BJ (cell line): ENCODE measurements around the gene CPHXL. TPM values are rescaled to one million over a fixed set of nuclear protein-coding genes. Genes with fewer than 3 reads are reported as not detected.

Experiments used
- CTCF ChIA-PET: fragments of 350-600 bp; formaldehyde crosslinking; extraction: SDS; loops from one replicate; lab custom pipeline; 2021; ENCODE audit warnings: antibody characterized with exemption, inconsistent platforms; lab: Yijun Ruan, JAX
- POLR2A ChIA-PET: fragments of 300-600 bp; sonication (Branson Sonifier 250); formaldehyde crosslinking; extraction: SDS; loops from one replicate; lab custom pipeline; 2021; ENCODE audit warnings: antibody characterized with exemption; lab: Charles Lee
- DNase-seq: peaks from one replicate; pipeline ENCODE4 v3.0.0-alpha.2; 2011; ENCODE audit warnings: low read depth
- H3K27me3 ChIP-seq: 2 replicates; pipeline ENCODE4 v1.6.0; 2011; ENCODE audit warnings: low read length; ENCODE audit not compliant: control insufficient read depth, insufficient read depth
- H3K36me3 ChIP-seq: 2 replicates; pipeline ENCODE4 v1.5.1; 2011; ENCODE audit warnings: low read length; ENCODE audit not compliant: control insufficient read depth, insufficient read depth
- H3K4me3 ChIP-seq: 2 replicates; pipeline ENCODE4 v1.5.1; 2011; ENCODE audit warnings: low read depth, mild to moderate bottlenecking, control low read depth, low read length
- polyA plus RNA-seq: library from polyadenylated mRNA; depleted of rRNA; stranded (reverse); fragments of >200 nt; gene quantifications from 2 replicates; pipeline ENCODE4 v1.2.3, GENCODE V29; 2011
- TF ChIP-seq, protein P1 (sequence below): IDR thresholded peaks from 2 replicates; pipeline ENCODE4 v1.5.1; 2011; ENCODE audit warnings: low read depth, mild to moderate bottlenecking, control low read depth, inconsistent platforms, low read length, moderate library complexity; ENCODE audit not compliant: insufficient read depth

Gene CPHXL
- polyA plus RNA-seq, 1 experiment = not detected

- CTCF ChIA-PET = no interaction called here
- no peaks in the 10 kb centered on the region for H3K36me3 ChIP-seq
- TF ChIP-seq, protein P1, sequence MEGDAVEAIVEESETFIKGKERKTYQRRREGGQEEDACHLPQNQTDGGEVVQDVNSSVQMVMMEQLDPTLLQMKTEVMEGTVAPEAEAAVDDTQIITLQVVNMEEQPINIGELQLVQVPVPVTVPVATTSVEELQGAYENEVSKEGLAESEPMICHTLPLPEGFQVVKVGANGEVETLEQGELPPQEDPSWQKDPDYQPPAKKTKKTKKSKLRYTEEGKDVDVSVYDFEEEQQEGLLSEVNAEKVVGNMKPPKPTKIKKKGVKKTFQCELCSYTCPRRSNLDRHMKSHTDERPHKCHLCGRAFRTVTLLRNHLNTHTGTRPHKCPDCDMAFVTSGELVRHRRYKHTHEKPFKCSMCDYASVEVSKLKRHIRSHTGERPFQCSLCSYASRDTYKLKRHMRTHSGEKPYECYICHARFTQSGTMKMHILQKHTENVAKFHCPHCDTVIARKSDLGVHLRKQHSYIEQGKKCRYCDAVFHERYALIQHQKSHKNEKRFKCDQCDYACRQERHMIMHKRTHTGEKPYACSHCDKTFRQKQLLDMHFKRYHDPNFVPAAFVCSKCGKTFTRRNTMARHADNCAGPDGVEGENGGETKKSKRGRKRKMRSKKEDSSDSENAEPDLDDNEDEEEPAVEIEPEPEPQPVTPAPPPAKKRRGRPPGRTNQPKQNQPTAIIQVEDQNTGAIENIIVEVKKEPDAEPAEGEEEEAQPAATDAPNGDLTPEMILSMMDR = no peak
Measured at GRCh38 chr16:75710344-75710743, 15.9 kb downstream of the CPHXL start.

DNA sequence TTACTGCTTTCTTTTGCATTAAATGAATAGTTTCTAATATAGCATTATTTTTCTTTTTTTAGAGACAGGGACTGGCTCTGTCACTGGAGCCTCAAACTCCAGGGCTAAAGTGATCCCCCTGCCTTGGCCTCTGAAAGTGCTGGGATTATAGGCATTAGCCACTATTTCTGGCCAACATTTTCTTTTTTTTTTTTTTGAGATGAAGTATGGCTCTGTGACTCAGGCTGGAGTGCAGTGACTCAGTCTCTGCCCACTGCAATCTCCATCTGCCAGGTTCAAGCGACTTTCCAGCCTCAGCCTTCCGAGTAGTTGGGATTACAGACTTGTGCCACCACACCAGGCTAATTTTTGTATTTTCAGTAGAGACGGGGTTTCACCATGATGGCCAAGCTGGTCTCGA lies 23.0 kb downstream of the CPHXL start:
- H3K27me3 ChIP-seq = no peaks in the 10 kb centered on the region
- POLR2A ChIA-PET = interaction anchor here (0.7 kb wide), 2 partner anchors 9 to 61 kb away, joined by 8 to 9 read pairs; no protein-coding TSS in a partner anchor
- no peak overlapping the region for H3K4me3 ChIP-seq
- CTCF ChIA-PET = no interaction called here
- no peaks in the 10 kb centered on the region for H3K36me3 ChIP-seq
- DNase-seq = no peak
- TF ChIP-seq, protein P1 = no peak

More at GRCh38 chr16:75710344-75710743, 15.9 kb downstream of the CPHXL start:
- H3K4me3 ChIP-seq = no peak overlapping the region
- DNase-seq = no peak
- H3K27me3 ChIP-seq = no peaks in the 10 kb centered on the region
- POLR2A ChIA-PET = no interaction called here

- no peak for DNase-seq
- H3K27me3 ChIP-seq = no peaks in the 10 kb centered on the region
- no peaks in the 10 kb centered on the region for H3K36me3 ChIP-seq
- ChIA-PET POLR2A (no interaction called here), CTCF (no interaction called here)
- H3K4me3 ChIP-seq = no peak overlapping the region
- TF ChIP-seq, protein P1 = no peak
Measured at GRCh38 chr16:75702242-75702641, 24.0 kb downstream of the CPHXL start.

DNA sequence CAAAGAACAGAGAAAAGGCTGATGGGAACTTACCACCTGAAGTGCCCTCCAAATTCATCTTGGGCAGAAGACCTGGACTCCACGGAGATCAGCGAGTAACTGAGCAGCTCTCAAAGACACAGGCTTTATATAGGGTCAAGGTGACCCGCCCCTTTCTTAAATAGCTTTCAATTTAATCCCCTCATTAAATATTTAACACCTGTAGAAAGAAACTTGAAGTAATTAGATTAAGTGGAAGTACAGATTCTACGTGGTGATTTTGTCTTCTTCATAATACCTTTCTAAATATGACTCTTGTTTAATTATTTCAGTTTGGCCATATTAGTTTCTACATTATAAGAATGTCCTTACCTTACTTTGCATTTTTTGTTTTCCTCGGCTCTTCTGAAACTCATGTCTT lies 24.9 kb downstream of the CPHXL start, which contains the start of gene DUXB:
DUXB (minus strand) TSS at position 101 of the 400 bp plus-strand sequence; CDS start at position 58, 43 bp downstream.
- ChIA-PET CTCF (no interaction called here), POLR2A (no interaction called here)
- H3K4me3 ChIP-seq = no peak within 1 kb of the TSS

GRCh38 chr16:75697571-75697970 lies 28.7 kb downstream of the CPHXL start:
- POLR2A ChIA-PET = no interaction called here
- Histone ChIP-seq H3K36me3 (no peaks in the 10 kb centered on the region), H3K27me3 (no peaks in the 10 kb centered on the region), H3K4me3 (no peak overlapping the region)
- CTCF ChIA-PET = no interaction called here
- DNase-seq = no peak
- TF ChIP-seq, protein P1 = no peak

More for the DNA sequence above, 24.9 kb downstream of the CPHXL start, which contains the start of gene DUXB:
- Histone ChIP-seq H3K36me3 (no peaks in the 10 kb centered on the region), H3K27me3 (no peaks in the 10 kb centered on the region)
- no peak for DNase-seq
- TF ChIP-seq, protein P1 = no peak
